Activated naive CD8-positive, alpha-beta T cell treated with anti-CD3 and anti-CD28 coated beads, Interleukin-2, amount 10 ng/mL, durations not matched to agents 7 days and 5 days (primary cell): ENCODE results near the gene AP3B1. TPM values are rescaled to one million over a fixed set of nuclear protein-coding genes. Genes with fewer than 3 reads are reported as not detected.
"Not testable (repeated sequence)": the region's sequence is repeated elsewhere in the genome, so short reads cannot be mapped to it uniquely, and the experiment has no call there.

Experiments used
- ATAC-seq: fragments of 150-1000 bp; cut with Tn5 transposase; one replicate; pipeline ENCODE4 v1.10.0; 2021; ENCODE audit warnings: low read depth, moderate library complexity
- POLR2A ChIA-PET: fragments of 350-600 bp; sonication (Branson Sonifier 250); formaldehyde crosslinking; loops from one replicate; lab custom pipeline; 2021; ENCODE audit warnings: antibody characterized with exemption; lab: Charles Lee
- DNase-seq: peaks from one replicate; pipeline ENCODE4 v3.0.0; 2021
- H3K27ac Mint-ChIP-seq: one replicate; pipeline ENCODE4 v1.8.0; 2022; ENCODE audit warnings: mild to moderate bottlenecking, mixed read lengths
- H3K27me3 Mint-ChIP-seq: one replicate; pipeline ENCODE4 v1.8.0; 2022; ENCODE audit warnings: mild to moderate bottlenecking, moderate library complexity, mixed read lengths
- H3K36me3 Mint-ChIP-seq: one replicate; pipeline ENCODE4 v1.8.0; 2021; ENCODE audit warnings: mild to moderate bottlenecking, mixed read lengths
- H3K4me1 Mint-ChIP-seq: one replicate; pipeline ENCODE4 v1.8.0; 2021; ENCODE audit warnings: mixed read lengths
- H3K4me3 Mint-ChIP-seq: one replicate; pipeline ENCODE4 v1.8.0; 2022; ENCODE audit warnings: mild to moderate bottlenecking, moderate library complexity, mixed read lengths
- H3K9me3 Mint-ChIP-seq: one replicate; pipeline ENCODE4 v1.8.0; 2021; ENCODE audit warnings: mixed read lengths
- total RNA-seq, 2 experiments: library from RNA; stranded (reverse); gene quantifications; one replicate each; pipeline ENCODE4 v1.2.3, GENCODE V29; 2021

The AP3B1 gene
- total RNA-seq, 2 experiments from 2014 or later = 39.0 to 41.4 TPM

DNA sequence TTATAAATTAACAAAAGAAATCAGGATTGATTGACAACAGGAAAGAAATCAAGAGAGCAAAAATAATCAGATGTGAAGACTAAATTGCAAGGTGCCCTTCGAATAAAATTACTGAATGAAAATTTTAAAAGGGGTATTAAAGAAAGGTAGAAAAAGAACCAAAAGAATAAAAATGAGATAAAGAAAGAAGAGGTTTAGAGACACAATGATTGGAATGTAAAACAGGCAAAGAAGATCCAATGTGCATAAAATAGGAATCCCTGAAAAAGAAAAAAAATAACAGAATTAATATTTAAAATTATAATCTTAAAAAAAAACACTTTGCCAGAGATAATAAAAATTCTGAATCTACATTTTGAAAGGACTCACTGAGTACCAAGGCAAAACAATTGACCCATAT, 73.0 kb downstream of the AP3B1 start:
- no peak for ATAC-seq
- no peak for DNase-seq
- peaks cover 38% of the 10 kb centered on the region for H3K36me3 Mint-ChIP-seq
- no peak overlapping the region for H3K27ac Mint-ChIP-seq
- no peaks in the 10 kb centered on the region for H3K27me3 Mint-ChIP-seq
- no peak overlapping the region for H3K4me3 Mint-ChIP-seq
- no peaks in the 10 kb centered on the region for H3K9me3 Mint-ChIP-seq
- POLR2A ChIA-PET = no interaction called here
- H3K4me1 Mint-ChIP-seq = peaks cover 14% of the 10 kb centered on the region

DNA sequence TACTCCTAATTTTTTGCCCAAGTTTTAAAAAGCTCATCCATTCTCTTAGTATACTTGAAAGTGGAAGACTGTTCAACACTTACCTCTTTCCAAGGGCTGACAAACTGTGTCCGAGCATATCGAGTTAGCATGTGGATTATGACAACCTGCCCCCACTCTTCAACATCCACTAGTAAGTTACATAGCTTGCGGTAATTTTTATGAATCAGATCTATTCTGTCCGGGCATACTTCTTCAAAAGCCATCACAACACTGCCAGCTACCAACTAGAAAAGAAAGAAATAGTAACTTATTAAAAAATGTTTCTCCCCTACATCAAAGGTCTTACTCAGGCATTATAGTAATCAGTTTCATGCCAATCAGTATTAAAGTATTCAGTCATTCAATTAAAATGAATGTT, 78.5 kb downstream of the AP3B1 start:
- Mint-ChIP-seq H3K27ac (no peak overlapping the region), H3K4me3 (no peak overlapping the region), H3K4me1 (no peaks in the 10 kb centered on the region), H3K36me3 (peaks cover 22% of the 10 kb centered on the region), H3K9me3 (no peaks in the 10 kb centered on the region), H3K27me3 (no peaks in the 10 kb centered on the region)
- ATAC-seq (no peak), DNase-seq (no peak)
- POLR2A ChIA-PET = no interaction called here

DNA sequence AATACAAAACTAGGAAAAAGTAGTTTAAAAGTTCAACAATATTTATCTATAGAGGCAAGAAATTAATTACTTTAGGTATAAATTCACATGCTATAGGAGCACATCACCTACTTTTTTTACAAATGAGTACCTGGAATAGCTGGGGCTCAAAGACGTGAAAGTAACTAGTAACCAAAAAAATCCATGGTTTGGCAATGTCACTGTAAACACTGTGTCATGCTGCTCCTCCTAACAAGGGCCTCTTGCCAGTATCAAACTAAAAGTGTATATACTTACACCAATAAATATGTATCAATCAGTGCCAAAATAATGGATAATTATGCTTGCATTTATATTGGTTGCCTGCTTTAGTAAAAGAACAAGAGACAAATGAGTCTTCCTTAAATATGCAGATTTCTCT, 78.9 kb downstream of the AP3B1 start:
- H3K9me3 Mint-ChIP-seq = no peaks in the 10 kb centered on the region
- H3K4me3 Mint-ChIP-seq = no peak overlapping the region
- ATAC-seq (no peak), DNase-seq (no peak)
- no peak overlapping the region for H3K27ac Mint-ChIP-seq
- no peaks in the 10 kb centered on the region for H3K27me3 Mint-ChIP-seq
- no peaks in the 10 kb centered on the region for H3K4me1 Mint-ChIP-seq
- peaks cover 20% of the 10 kb centered on the region for H3K36me3 Mint-ChIP-seq
- POLR2A ChIA-PET = no interaction called here

DNA sequence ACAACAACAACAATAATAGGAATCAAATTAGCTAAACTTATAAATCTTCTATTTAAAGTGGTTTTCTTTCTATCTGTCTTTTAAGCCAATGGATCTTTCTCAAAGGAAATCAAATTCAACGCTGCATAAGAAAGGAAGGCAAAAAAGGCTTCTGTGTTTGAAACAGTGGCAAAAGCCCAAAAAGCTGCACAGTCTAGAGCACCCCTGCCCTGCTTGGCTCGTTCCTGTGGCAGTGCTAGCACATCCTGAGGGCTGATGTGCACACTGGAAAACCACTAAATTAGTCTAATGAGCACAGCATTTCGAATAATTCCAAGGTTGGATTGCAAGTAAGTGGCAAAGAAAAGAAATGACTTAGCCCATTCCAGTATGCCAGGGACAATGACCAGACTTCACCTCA, 80.7 kb downstream of the AP3B1 start:
- no peak for DNase-seq
- peaks cover 17% of the 10 kb centered on the region for H3K36me3 Mint-ChIP-seq
- POLR2A ChIA-PET = no interaction called here
- H3K4me1 Mint-ChIP-seq = no peaks in the 10 kb centered on the region
- no peak for ATAC-seq
- H3K9me3 Mint-ChIP-seq = no peaks in the 10 kb centered on the region
- no peak overlapping the region for H3K27ac Mint-ChIP-seq
- H3K27me3 Mint-ChIP-seq = no peaks in the 10 kb centered on the region
- no peak overlapping the region for H3K4me3 Mint-ChIP-seq

GRCh38 chr5:78211052-78211451, 83.4 kb downstream of the AP3B1 start:
- POLR2A ChIA-PET = no interaction called here
- Mint-ChIP-seq H3K4me3 (no peak overlapping the region), H3K9me3 (no peaks in the 10 kb centered on the region), H3K27ac (no peak overlapping the region), H3K4me1 (no peaks in the 10 kb centered on the region), H3K36me3 (peaks cover 23% of the 10 kb centered on the region), H3K27me3 (no peaks in the 10 kb centered on the region)
- DNase-seq = no peak
- ATAC-seq = no peak

DNA sequence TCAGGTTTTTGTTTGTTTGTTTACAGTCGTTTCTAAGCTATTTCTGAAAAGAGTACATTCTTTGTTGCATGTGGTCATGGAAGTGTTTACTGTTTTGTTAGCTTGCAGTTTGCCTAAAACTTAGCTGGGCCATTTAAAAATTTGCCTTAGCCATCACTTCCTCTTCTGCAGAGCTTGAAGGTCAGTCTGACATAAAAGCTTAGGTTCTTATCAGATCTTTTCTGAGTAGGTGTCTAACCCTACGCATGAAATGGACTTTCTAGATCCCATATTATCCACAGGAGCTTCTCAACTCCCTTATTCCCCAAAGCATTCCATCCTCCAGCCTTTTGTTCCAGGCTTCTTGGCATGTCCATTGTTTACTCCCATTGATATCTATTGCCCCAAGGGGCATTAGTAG, 90.3 kb downstream of the AP3B1 start:
- Mint-ChIP-seq H3K27me3 (no peaks in the 10 kb centered on the region), H3K4me3 (no peak overlapping the region), H3K4me1 (peaks cover 2% of the 10 kb centered on the region), H3K27ac (no peak overlapping the region), H3K36me3 (peaks cover 48% of the 10 kb centered on the region), H3K9me3 (peaks cover 6% of the 10 kb centered on the region)
- ATAC-seq (no peak), DNase-seq (no peak)
- POLR2A ChIA-PET = no interaction called here

- Mint-ChIP-seq H3K27me3 (no peaks in the 10 kb centered on the region), H3K36me3 (peaks cover 51% of the 10 kb centered on the region), H3K27ac (no peak overlapping the region), H3K9me3 (peaks cover 7% of the 10 kb centered on the region), H3K4me3 (no peak overlapping the region), H3K4me1 (peaks cover 2% of the 10 kb centered on the region)
- POLR2A ChIA-PET = no interaction called here
- ATAC-seq (no peak), DNase-seq (no peak)
Observed at GRCh38 chr5:78203815-78204214, 90.7 kb downstream of the AP3B1 start.

DNA sequence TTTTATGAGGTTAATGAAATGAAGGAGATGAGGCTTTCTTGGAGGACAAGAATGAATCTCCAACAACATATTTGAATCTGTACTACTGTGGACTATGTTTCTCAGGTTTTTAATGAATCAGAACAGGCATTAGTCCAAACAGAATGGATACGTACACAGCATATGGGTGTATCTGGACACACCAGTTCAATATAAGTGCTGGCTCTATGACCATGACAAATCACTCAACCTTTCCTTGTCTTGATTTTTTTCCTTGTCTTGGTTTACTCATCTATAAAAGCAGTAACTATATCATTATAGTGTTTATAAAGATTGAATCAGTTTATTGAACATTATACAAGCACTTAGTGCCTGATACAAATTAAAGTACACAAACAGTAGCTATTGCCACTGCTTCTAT, 104.1 kb downstream of the AP3B1 start:
- POLR2A ChIA-PET = no interaction called here
- no peak overlapping the region for H3K27ac Mint-ChIP-seq
- H3K27me3 Mint-ChIP-seq = no peaks in the 10 kb centered on the region
- H3K9me3 Mint-ChIP-seq = peaks cover 15% of the 10 kb centered on the region
- H3K4me3 Mint-ChIP-seq = no peak overlapping the region
- DNase-seq (no peak), ATAC-seq (no peak)
- peaks cover 2% of the 10 kb centered on the region for H3K4me1 Mint-ChIP-seq
- H3K36me3 Mint-ChIP-seq = peaks cover 27% of the 10 kb centered on the region

DNA sequence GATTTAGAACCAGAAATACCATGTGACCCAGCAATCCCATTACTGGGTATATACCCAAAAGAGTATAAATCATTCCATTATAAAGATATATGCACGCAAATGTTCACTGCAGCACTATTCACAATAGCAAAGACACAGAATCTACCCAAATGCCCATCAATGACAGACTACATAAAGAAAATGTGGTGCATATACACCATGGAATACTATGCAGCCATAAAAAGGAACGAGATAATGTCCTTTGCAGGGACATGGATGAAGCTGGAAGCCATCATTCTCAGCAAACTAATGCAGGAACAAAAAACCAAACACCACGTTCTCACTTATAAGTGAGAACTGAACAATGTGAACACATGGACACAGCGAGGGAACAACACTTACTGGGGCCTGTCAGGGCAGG, 105.8 kb downstream of the AP3B1 start:
- H3K27ac Mint-ChIP-seq, H3K4me3 Mint-ChIP-seq, ATAC-seq, POLR2A ChIA-PET, H3K4me1 Mint-ChIP-seq, H3K27me3 Mint-ChIP-seq, DNase-seq: not testable (repeated sequence)
- Mint-ChIP-seq H3K9me3 (peaks cover 13% of the 10 kb centered on the region), H3K36me3 (peaks cover 28% of the 10 kb centered on the region)

DNA sequence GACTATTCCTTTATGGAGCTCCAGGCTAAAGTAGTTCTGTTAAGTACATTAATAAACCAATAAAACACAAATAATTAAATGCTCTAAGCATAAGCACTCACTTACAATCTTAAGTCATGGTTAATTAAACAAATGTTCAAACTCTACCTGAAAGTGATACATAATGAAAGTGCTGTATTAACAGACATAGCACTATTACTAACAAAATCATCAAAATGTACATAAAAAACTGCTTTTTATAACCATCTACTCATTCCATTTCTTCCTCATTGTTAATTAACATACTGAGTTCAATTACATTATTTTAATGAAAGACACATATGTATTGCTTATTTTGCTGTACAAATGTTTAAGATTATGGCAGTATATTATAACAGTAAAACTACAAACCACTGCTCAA, 107.3 kb downstream of the AP3B1 start:
- peaks cover 13% of the 10 kb centered on the region for H3K9me3 Mint-ChIP-seq
- no peak overlapping the region for H3K27ac Mint-ChIP-seq
- DNase-seq = no peak
- H3K27me3 Mint-ChIP-seq = no peaks in the 10 kb centered on the region
- peaks cover 2% of the 10 kb centered on the region for H3K4me1 Mint-ChIP-seq
- no peak overlapping the region for H3K4me3 Mint-ChIP-seq
- ATAC-seq = no peak
- H3K36me3 Mint-ChIP-seq = peaks cover 35% of the 10 kb centered on the region
- POLR2A ChIA-PET = interaction anchor here (0.6 kb wide), 1 partner anchor 803 kb away, joined by 4 read pairs; no protein-coding TSS in a partner anchor

DNA sequence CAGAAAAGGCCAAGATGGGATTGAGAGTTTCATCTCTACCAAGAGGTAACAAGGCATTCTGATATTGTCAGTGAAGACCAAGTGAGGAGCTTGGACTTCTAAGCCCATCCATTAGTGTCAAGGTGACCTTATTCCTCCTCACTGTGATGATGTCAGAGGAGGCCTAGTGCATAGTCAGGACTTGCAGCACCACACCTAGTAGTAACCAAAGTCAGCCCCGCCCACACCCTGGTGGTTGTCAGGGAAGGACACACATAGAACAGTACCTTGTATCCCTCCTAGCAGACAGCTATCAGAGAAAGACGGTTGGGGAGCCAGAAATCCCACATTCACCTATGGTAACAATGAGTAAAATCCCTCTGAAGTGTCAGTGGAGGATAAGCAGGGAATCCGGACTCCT, 111.7 kb downstream of the AP3B1 start:
- peaks cover 2% of the 10 kb centered on the region for H3K9me3 Mint-ChIP-seq
- POLR2A ChIA-PET = no interaction called here
- no peak overlapping the region for H3K4me3 Mint-ChIP-seq
- H3K27ac Mint-ChIP-seq = no peak overlapping the region
- ATAC-seq = no peak
- H3K36me3 Mint-ChIP-seq = peaks cover 28% of the 10 kb centered on the region
- H3K27me3 Mint-ChIP-seq = no peaks in the 10 kb centered on the region
- H3K4me1 Mint-ChIP-seq = no peaks in the 10 kb centered on the region
- DNase-seq = no peak

DNA sequence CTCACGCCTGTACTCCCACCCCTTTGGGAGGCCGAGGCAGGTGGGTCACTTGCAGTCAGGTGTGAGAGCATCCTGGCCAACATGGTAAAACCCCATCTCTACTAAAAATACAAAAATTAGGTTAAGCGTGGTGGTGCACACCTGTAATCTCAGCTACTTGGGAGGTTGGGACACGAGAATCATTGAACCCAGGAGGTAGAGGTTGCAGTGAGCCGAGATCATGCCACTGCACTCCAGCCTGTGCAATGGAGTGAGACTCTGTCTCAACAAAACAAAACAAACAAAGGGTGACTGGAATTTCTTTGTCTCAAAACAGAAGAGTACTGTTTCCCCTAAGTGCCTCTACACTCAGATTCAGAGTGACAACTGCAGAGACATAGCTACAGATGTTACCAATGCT, 116.1 kb downstream of the AP3B1 start:
- Mint-ChIP-seq H3K27ac (no peak overlapping the region), H3K36me3 (peaks cover 52% of the 10 kb centered on the region), H3K27me3 (no peaks in the 10 kb centered on the region), H3K9me3 (peaks cover 8% of the 10 kb centered on the region), H3K4me1 (no peaks in the 10 kb centered on the region), H3K4me3 (no peak overlapping the region)
- ATAC-seq = no peak
- POLR2A ChIA-PET = no interaction called here
- no peak for DNase-seq

DNA sequence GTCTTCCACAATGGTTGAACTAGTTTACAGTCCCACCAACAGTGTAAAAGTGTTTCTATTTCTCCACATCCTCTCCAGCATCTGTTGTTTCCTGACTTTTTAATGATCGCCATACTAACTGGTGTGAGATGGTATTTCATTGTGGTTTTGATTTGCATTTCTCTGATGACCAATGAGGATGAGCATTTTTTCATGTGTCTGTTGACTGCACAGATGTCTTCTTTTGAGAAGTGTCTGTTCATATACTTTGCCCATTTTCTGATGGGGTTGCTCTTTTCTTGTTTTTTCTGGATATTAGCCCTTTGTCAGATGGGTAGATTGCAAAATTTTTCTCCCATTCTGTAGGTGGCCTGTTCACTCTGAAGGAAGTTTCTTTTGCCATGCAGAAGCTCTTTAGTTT, 124.2 kb downstream of the AP3B1 start:
- H3K4me3 Mint-ChIP-seq, H3K27me3 Mint-ChIP-seq, DNase-seq, ATAC-seq, POLR2A ChIA-PET, H3K27ac Mint-ChIP-seq, H3K4me1 Mint-ChIP-seq: not testable (repeated sequence)
- peaks cover 31% of the 10 kb centered on the region for H3K9me3 Mint-ChIP-seq
- peaks cover 80% of the 10 kb centered on the region for H3K36me3 Mint-ChIP-seq

- Mint-ChIP-seq H3K27me3 (no peaks in the 10 kb centered on the region), H3K4me3 (no peak overlapping the region), H3K9me3 (peaks cover 2% of the 10 kb centered on the region), H3K4me1 (peaks cover 2% of the 10 kb centered on the region), H3K36me3 (peaks cover 23% of the 10 kb centered on the region), H3K27ac (no peak overlapping the region)
- POLR2A ChIA-PET = no interaction called here
- ATAC-seq (no peak), DNase-seq (no peak)
Observed at GRCh38 chr5:78162253-78162862, 132.1 kb downstream of the AP3B1 start.
